SK-N-SH treated with all-trans-retinoic acid at 6 μM for 48 hours (cell line): Measurements from ENCODE around the gene ALB.

Experiments used
- BACH2 ChIP-seq: fragments of 250-450 bp; sonication (Bioruptor Pico); IDR thresholded peaks from 2 replicates; pipeline ENCODE4 v1.9.0; 2021; ENCODE audit warnings: mild to moderate bottlenecking, borderline replicate concordance
- GLIS3 ChIP-seq: fragments of 250-450 bp; sonication (Bioruptor Pico); IDR thresholded peaks from 2 replicates; pipeline ENCODE4 v1.5.0; 2020; ENCODE audit warnings: mild to moderate bottlenecking, moderate library complexity
- OSR1 ChIP-seq: fragments of 250-450 bp; sonication (Bioruptor Pico); IDR thresholded peaks from 2 replicates; pipeline ENCODE4 v1.8.0; 2022; ENCODE audit warnings: moderate library complexity, mild to moderate bottlenecking, inconsistent platforms
- RARB ChIP-seq: fragments of 250-450 bp; sonication (Bioruptor Pico); IDR thresholded peaks from 2 replicates; pipeline ENCODE4 v1.8.0; 2021; ENCODE audit warnings: mild to moderate bottlenecking, moderate library complexity
- ZNF565 ChIP-seq: fragments of 450-650 bp; formaldehyde crosslinking; conservative IDR thresholded peaks from 2 replicates; pipeline ENCODE4 v1.5.0; 2020; ENCODE audit warnings: low read depth, mild to moderate bottlenecking, moderate library complexity
- ZNF70 ChIP-seq: fragments of 450-650 bp; formaldehyde crosslinking; IDR thresholded peaks from 2 replicates; pipeline ENCODE4 v1.5.0; 2020; ENCODE audit warnings: mild to moderate bottlenecking, moderate library complexity
- ZNF8 ChIP-seq: fragments of 450-650 bp; formaldehyde crosslinking; IDR thresholded peaks from 2 replicates; pipeline ENCODE4 v1.5.0; 2020; ENCODE audit warnings: mild to moderate bottlenecking, moderate library complexity
- TF ChIP-seq, protein P1 (sequence below): fragments of 250-450 bp; sonication (Bioruptor Pico); IDR thresholded peaks from 2 replicates; pipeline ENCODE4 v1.8.0; 2020; ENCODE audit warnings: mild to moderate bottlenecking, moderate library complexity, borderline replicate concordance

DNA sequence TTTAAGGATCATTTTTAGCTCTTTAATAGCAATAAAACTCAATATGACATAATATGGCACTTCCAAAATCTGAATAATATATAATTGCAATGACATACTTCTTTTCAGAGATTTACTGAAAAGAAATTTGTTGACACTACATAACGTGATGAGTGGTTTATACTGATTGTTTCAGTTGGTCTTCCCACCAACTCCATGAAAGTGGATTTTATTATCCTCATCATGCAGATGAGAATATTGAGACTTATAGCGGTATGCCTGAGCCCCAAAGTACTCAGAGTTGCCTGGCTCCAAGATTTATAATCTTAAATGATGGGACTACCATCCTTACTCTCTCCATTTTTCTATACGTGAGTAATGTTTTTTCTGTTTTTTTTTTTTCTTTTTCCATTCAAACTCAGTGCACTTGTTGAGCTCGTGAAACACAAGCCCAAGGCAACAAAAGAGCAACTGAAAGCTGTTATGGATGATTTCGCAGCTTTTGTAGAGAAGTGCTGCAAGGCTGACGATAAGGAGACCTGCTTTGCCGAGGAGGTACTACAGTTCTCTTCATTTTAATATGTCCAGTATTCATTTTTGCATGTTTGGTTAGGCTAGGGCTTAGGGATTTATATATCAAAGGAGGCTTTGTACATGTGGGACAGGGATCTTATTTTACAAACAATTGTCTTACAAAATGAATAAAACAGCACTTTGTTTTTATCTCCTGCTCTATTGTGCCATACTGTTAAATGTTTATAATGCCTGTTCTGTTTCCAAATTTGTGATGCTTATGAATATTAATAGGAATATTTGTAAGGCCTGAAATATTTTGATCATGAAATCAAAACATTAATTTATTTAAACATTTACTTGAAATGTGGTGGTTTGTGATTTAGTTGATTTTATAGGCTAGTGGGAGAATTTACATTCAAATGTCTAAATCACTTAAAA, 15.3 kb downstream of the ALB start:
- TF ChIP-seq, protein P1, sequence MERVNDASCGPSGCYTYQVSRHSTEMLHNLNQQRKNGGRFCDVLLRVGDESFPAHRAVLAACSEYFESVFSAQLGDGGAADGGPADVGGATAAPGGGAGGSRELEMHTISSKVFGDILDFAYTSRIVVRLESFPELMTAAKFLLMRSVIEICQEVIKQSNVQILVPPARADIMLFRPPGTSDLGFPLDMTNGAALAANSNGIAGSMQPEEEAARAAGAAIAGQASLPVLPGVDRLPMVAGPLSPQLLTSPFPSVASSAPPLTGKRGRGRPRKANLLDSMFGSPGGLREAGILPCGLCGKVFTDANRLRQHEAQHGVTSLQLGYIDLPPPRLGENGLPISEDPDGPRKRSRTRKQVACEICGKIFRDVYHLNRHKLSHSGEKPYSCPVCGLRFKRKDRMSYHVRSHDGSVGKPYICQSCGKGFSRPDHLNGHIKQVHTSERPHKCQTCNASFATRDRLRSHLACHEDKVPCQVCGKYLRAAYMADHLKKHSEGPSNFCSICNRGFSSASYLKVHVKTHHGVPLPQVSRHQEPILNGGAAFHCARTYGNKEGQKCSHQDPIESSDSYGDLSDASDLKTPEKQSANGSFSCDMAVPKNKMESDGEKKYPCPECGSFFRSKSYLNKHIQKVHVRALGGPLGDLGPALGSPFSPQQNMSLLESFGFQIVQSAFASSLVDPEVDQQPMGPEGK (CRISPR knock-in tag) = no peak
- TF ChIP-seq OSR1 (CRISPR knock-in tag) (no peak), GLIS3 (CRISPR knock-in tag) (no peak), BACH2 (CRISPR knock-in tag) (no peak), ZNF565 (CRISPR knock-in tag) (no peak), RARB (no peak), ZNF8 (CRISPR knock-in tag) (no peak), ZNF70 (CRISPR knock-in tag) (no peak)
